Stomach (tissue), 9 donors: ENCODE results near the gene WWC1. TPM values are rescaled to one million over a fixed set of nuclear protein-coding genes. Genes with fewer than 3 reads are reported as not detected.
"Not testable (repeated sequence)": the region's sequence is repeated elsewhere in the genome, so short reads cannot be mapped to it uniquely, and the experiment has no call there.

ENCODE experiments used
- DNase-seq, 2 donors: peaks; one replicate each; pipeline versions ENCODE4 v3.0.0 to v3.0.0-alpha.2; 2013 to 2019
- H3K27ac ChIP-seq, 5 donors: fragments of 200-600 bp in 4 of 5; sonication (generic) in 4 of 5; one replicate each; pipeline ENCODE4 v1.5.1; 2013 to 2019; ENCODE audit warnings: mild to moderate bottlenecking in 1 of 5, moderate library complexity in 1 of 5
- H3K27me3 ChIP-seq, 3 donors: fragments of 200-600 bp; sonication (generic); one replicate each; pipeline ENCODE4 v1.5.1; 2017 to 2019; ENCODE audit warnings: mixed run types in 1 of 3
- H3K36me3 ChIP-seq, 4 donors: fragments of 200-600 bp; sonication (generic); 1 replicate in 3 of 4; 2 replicates in 1 of 4; pipeline ENCODE4 v1.5.1; 2016 to 2019
- H3K4me1 ChIP-seq, 4 donors: fragments of 200-600 bp; sonication (generic); one replicate each; pipeline ENCODE4 v1.5.1; 2016 to 2019
- H3K4me3 ChIP-seq, 4 donors: fragments of 200-600 bp; sonication (generic) in 3 of 4; one replicate each; pipeline ENCODE4 v1.5.1; 2016 to 2019; ENCODE audit warnings: mild to moderate bottlenecking in 1 of 4
- H3K9me3 ChIP-seq, 4 donors: fragments of 200-600 bp; sonication (generic); one replicate each; pipeline ENCODE4 v1.5.1; 2016 to 2019
- CTCF ChIP-seq, 7 experiments: fragments of 450-650 bp in 4 of 7; fragments of 200-600 bp in 3 of 7; sonication (generic) in 3 of 7; IDR thresholded peaks; one replicate each; pipeline ENCODE4 v1.5.1; 2016 to 2019; ENCODE audit warnings: antibody characterized with exemption in 7 of 7, control low read depth in 2 of 7, mild to moderate bottlenecking in 1 of 7
- EP300 ChIP-seq: sonication (generic); formaldehyde crosslinking; IDR thresholded peaks from one replicate; pipeline ENCODE4 v1.6.1; 2017; ENCODE audit warnings: antibody characterized with exemption
- POLR2A ChIP-seq, 4 donors: fragments of 450-650 bp; IDR thresholded peaks; one replicate each; pipeline ENCODE4 v1.6.1; 2016; ENCODE audit warnings: antibody characterized with exemption in 4 of 4, control low read depth in 2 of 4, mild to moderate bottlenecking in 1 of 4, moderate library complexity in 1 of 4
- POLR2AphosphoS5 ChIP-seq, 3 donors: sonication (generic); formaldehyde crosslinking; IDR thresholded peaks; one replicate each; pipeline ENCODE4 v1.6.1; 2016; ENCODE audit warnings: antibody characterized with exemption in 3 of 3
- WGBS, 5 donors: extraction: QIAGEN DNeasy Blood & Tissue Kit in 3 of 5; methylation state at CpG; one replicate each; pipeline versions ENCODE4 v1.1.5 to v1.1.7; 2013 to 2018; 5-methylcytosine and 5-hydroxymethylcytosine counted together
- intact Hi-C: fragments of 100-400 bp; cut with DNase I; formaldehyde crosslinking; loops from one replicate; pipeline ENCODE4 v1.15.1; 2023; ENCODE audit warnings: low total_unique reads
- polyA plus RNA-seq, 3 donors: library from polyadenylated mRNA; stranded (reverse); fragments of 200-250 nt; gene quantifications; one replicate each; pipeline ENCODE4 v1.2.3, GENCODE V29; 2013
- total RNA-seq, 5 donors: library from RNA; depleted of rRNA; stranded (reverse); fragments of >200 nt; gene quantifications; one replicate each; pipeline versions ENCODE4 v1.1.0 to v1.2.3, GENCODE V29; 2014 to 2016
- donor health status: healthy with polysubstance abuse.
- donor health status: Bipolar disorder and iron deficiency.
- donor health status: healthy.

Gene WWC1
- total and polyA plus RNA-seq, 8 donors: 11.3 to 82.6 (median 33.4) TPM

- Histone ChIP-seq H3K9me3 (no peaks in the 10 kb centered on the region), H3K36me3 (peaks cover 5 to 84% (median 71%) of the 10 kb centered on the region in 4 donors), H3K27me3 (no peaks in the 10 kb centered on the region), H3K27ac (no peak overlapping the region), H3K4me1 (no peaks in the 10 kb centered on the region), H3K4me3 (no peak overlapping the region)
- TF ChIP-seq CTCF (IDR thresholded peaks at IDR 0.05): no peak
- TF ChIP-seq EP300: no peak
- no peak for TF ChIP-seq POLR2A (IDR thresholded peaks at IDR 0.05)
- TF ChIP-seq POLR2AphosphoS5 (IDR thresholded peaks at IDR 0.05): no peak
- WGBS, 5 donors: 87 to 97% (median 93%) methylated on average over 4 of the region's 4 CpGs
- intact Hi-C loops: no loop called here
- no peak for DNase-seq
These were observed 141.5 kb downstream of the WWC1 start for GRCh38 chr5:168432903-168433302.

GRCh38 chr5:168434001-168434400 lies 142.6 kb downstream of the WWC1 start:
- TF ChIP-seq CTCF (IDR thresholded peaks at IDR 0.05) (no peak), POLR2AphosphoS5 (IDR thresholded peaks at IDR 0.05) (no peak), EP300 (no peak), POLR2A (IDR thresholded peaks at IDR 0.05) (no peak)
- intact Hi-C loops: no loop called here
- Histone ChIP-seq H3K27ac (no peak overlapping the region), H3K36me3 (peaks cover 5 to 84% (median 65%) of the 10 kb centered on the region in 4 donors), H3K9me3 (no peaks in the 10 kb centered on the region), H3K4me3 (no peak overlapping the region), H3K27me3 (no peaks in the 10 kb centered on the region), H3K4me1 (no peaks in the 10 kb centered on the region)
- WGBS, 5 donors: 69 to 84% (median 82%) methylated on average over 9 of the region's 9 CpGs
- peak in 1 of 2 donors; percentile 48 for DNase-seq

- WGBS, 5 donors: 75 to 85% (median 81%) methylated on average over 8 of the region's 8 CpGs
- no peak for DNase-seq
- H3K9me3 ChIP-seq: no peaks in the 10 kb centered on the region
- no peak overlapping the region for H3K4me3 ChIP-seq
- no peaks in the 10 kb centered on the region for H3K27me3 ChIP-seq
- H3K36me3 ChIP-seq: peaks cover 5 to 77% (median 59%) of the 10 kb centered on the region in 4 donors
- no peaks in the 10 kb centered on the region for H3K4me1 ChIP-seq
- intact Hi-C loops: no loop called here
- no peak for TF ChIP-seq CTCF (IDR thresholded peaks at IDR 0.05)
- TF ChIP-seq EP300: no peak
- no peak for TF ChIP-seq POLR2AphosphoS5 (IDR thresholded peaks at IDR 0.05)
- TF ChIP-seq POLR2A (IDR thresholded peaks at IDR 0.05): no peak
- no peak overlapping the region for H3K27ac ChIP-seq
These were observed 143.4 kb downstream of the WWC1 start for GRCh38 chr5:168434746-168435321.

GRCh38 chr5:168435340-168435739 lies 143.9 kb downstream of the WWC1 start:
- H3K27me3 ChIP-seq, H3K27ac ChIP-seq, DNase-seq, H3K9me3 ChIP-seq, H3K4me1 ChIP-seq, intact Hi-C loops, H3K4me3 ChIP-seq: not testable (repeated sequence)
- 89 to 92% (median 91%) methylated on average over 4 of the region's 4 CpGs for WGBS, 5 donors
- H3K36me3 ChIP-seq: peaks cover 5 to 76% (median 54%) of the 10 kb centered on the region in 4 donors

- H3K36me3 ChIP-seq: peaks cover 0 to 69% (median 40%) of the 10 kb centered on the region in 4 donors
- no peaks in the 10 kb centered on the region for H3K27me3 ChIP-seq
- H3K27ac ChIP-seq: no peak overlapping the region
- H3K4me3 ChIP-seq: no peak overlapping the region
- no peaks in the 10 kb centered on the region for H3K9me3 ChIP-seq
- intact Hi-C loops: no loop called here
- no peaks in the 10 kb centered on the region for H3K4me1 ChIP-seq
- no peak for TF ChIP-seq CTCF (IDR thresholded peaks at IDR 0.05)
- TF ChIP-seq POLR2A (IDR thresholded peaks at IDR 0.05): no peak
- no peak for TF ChIP-seq EP300
- no peak for TF ChIP-seq POLR2AphosphoS5 (IDR thresholded peaks at IDR 0.05)
- DNase-seq: no peak
- WGBS, 5 donors: 67 to 84% (median 74%) methylated on average over 5 of the region's 5 CpGs
These were observed 146.9 kb downstream of the WWC1 start for GRCh38 chr5:168438349-168438748.
